GM18511 (cell line): ENCODE data around the gene EXOSC7.
A peak's percentile ranks its signal among the peaks of the same experiment; 100 is the strongest.

Experiments used
- ATAC-seq: cut with Tn5 transposase; IDR thresholded peaks from one replicate; pipeline ENCODE4 v1.9.1; 2021; ENCODE audit warnings: mild to moderate bottlenecking, moderate library complexity; ENCODE audit not compliant: unreplicated experiment

EXOSC7 gene

GRCh38 chr3:45021524-45022297, 45.7 kb downstream of the EXOSC7 start:
- ATAC-seq, result no peak

GRCh38 chr3:45023675-45024074, 47.6 kb downstream of the EXOSC7 start:
- ATAC-seq, result no peak

DNA sequence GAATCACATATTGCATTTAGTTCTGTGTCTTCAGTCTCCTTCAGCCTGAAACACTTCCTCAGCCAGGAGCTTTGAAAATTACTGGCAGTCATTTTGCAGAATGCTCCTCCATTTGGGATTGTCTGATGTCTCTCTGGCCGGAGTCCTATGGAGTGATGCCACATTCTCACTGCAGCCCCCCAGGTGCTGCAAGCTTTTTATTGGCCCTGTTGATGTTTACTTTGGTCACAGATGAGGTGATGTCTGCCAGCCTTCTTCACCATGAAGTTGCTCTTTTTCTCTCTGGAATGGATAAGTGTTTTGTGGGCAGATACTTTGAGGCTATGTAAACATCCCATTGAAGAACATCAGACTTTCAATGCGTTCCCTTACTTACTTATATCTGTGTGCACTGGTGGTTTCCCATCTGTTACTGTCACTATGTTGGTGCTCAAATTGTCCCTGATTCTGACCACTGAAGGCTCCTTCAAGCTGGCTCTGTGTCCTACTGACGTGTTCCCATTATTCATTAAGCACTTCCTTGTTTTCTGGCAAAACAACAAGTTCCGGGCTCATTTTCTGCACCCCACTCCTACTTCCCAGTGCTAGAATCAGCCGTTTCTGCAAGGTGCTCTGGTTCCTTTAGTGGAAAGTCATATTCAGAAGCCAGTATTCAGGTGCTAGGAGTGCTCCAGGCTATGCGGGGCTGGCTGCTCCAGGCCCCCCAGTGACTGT, 48.7 kb downstream of the EXOSC7 start:
- ATAC-seq, result no peak

GRCh38 chr3:45026038-45026437, 50.0 kb downstream of the EXOSC7 start, which contains the start of gene CLEC3B:
Gene CLEC3B (plus strand): TSS chr3:45026303. CDS start chr3:45026363, 60 bp downstream.
- ATAC-seq, result no peak

DNA sequence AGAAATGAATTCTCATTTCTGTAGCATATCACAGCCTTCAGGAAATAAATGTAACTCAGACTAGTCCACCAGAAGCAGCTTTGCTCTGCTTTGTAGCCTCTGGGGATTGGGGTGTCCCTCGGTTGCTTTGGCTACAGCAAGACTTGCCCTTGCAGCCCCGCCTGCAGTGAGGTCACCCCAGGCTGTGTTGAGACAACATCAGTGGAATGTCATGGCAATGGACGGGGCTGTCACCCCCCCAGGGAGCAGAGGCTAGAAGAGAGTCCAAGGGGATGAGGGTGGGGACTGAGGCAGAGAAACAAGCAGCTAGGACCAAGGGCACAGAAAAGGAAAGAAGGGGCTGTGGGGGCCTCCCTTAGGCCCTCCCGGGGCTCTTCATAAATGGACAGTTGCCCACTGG, 50.9 kb downstream of the EXOSC7 start:
- no peak for ATAC-seq

DNA sequence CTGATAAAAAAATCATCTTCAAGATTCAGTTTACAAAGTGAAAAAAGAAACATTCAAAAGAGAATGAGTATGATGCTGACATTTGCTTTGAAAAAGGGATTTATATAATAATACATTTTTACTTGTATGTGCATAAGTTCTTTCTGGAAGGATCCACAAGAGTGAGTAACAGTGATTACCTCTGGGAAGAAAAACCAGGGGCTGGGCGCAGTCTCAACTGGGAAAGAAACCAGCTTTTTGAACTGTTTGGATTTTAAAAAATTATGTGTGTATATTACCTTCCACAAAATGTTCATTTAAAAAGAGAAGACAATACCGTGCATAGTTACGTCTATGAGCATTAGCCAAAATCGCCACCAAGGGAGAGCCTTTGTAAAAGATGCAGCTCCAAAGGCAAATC, 51.4 kb downstream of the EXOSC7 start:
- ATAC-seq, result no peak

GRCh38 chr3:45029216-45029615, 53.2 kb downstream of the EXOSC7 start:
- no peak for ATAC-seq

GRCh38 chr3:45029661-45030060, 53.6 kb downstream of the EXOSC7 start:
- ATAC-seq, result no peak

- ATAC-seq, result no peak
Measured at GRCh38 chr3:45031531-45031930, 55.5 kb downstream of the EXOSC7 start.

DNA sequence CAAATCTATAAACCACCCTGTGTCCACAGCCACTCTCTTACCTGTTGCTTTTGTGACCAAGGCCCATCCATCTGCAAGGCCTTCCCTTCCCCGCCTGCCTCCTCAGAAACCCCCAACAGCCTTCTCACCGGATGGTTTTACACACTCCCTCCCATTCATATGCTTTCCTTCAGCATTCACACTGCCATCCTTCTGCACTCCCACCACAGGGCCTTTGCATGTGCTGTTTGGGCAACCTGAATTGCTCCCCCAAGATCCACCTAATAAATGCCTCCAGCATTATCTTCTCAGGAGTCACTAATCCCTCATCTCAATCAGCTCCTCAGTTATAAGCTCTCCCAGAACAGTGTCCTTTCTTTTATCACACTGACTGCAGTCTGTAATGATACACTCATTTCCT, 56.1 kb downstream of the EXOSC7 start:
- ATAC-seq, result no peak

GRCh38 chr3:45033791-45034190, 57.7 kb downstream of the EXOSC7 start:
- no peak for ATAC-seq

DNA sequence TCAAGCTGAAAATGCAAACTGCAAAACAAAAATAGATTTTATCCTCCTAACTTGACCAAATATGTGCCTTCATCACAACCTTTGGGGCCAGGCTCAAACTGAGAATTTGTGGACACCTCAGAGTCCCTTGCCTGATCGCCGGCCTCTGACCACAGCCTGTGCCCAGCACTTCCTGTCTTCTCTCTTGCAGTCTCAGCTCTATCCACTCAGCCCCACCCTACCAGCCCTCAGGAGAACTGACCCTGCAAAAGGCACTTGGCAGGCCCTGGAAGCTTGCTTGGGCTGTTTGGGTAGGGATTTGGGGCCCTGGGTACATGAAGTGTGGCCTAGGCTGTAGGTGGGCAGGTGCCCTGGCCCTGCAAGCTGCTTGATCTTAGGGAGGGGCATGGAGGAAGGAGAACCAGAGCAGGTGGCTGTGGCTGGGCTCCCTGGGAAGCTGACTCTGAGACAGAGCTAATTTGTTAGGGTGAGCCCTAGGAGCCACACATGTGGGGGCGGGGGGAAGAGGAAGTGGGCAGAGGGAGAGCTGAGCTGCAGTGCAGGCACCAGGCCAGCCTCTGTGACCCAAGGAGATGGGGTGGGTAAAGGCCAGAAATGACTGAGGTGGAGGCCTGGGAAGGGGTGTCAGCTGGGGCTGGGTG, 58.7 kb downstream of the EXOSC7 start:
- ATAC-seq, result peak; percentile 64

DNA sequence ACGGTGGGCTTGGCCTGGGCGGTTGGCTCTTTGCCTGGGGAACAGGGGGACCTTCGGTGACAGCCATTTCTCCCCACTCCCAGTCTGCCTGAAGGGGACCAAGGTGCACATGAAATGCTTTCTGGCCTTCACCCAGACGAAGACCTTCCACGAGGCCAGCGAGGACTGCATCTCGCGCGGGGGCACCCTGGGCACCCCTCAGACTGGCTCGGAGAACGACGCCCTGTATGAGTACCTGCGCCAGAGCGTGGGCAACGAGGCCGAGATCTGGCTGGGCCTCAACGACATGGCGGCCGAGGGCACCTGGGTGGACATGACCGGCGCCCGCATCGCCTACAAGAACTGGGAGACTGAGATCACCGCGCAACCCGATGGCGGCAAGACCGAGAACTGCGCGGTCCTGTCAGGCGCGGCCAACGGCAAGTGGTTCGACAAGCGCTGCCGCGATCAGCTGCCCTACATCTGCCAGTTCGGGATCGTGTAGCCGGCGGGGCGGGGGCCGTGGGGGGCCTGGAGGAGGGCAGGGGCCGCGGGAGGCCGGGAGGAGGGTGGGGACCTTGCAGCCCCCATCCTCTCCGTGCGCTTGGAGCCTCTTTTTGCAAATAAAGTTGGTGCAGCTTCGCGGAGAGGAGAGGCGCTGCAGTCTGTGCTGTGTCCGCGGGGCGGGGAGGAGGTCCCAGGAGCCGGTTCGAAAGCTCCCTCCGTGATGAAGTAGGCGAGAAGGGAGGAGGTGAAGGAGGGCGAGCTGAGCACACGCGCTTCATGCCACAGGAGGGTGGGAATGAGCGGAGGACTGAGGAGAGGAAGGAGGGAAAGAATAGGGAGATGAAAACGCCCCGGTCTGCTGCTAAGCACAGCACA, 59.6 kb downstream of the EXOSC7 start:
- no peak for ATAC-seq

DNA sequence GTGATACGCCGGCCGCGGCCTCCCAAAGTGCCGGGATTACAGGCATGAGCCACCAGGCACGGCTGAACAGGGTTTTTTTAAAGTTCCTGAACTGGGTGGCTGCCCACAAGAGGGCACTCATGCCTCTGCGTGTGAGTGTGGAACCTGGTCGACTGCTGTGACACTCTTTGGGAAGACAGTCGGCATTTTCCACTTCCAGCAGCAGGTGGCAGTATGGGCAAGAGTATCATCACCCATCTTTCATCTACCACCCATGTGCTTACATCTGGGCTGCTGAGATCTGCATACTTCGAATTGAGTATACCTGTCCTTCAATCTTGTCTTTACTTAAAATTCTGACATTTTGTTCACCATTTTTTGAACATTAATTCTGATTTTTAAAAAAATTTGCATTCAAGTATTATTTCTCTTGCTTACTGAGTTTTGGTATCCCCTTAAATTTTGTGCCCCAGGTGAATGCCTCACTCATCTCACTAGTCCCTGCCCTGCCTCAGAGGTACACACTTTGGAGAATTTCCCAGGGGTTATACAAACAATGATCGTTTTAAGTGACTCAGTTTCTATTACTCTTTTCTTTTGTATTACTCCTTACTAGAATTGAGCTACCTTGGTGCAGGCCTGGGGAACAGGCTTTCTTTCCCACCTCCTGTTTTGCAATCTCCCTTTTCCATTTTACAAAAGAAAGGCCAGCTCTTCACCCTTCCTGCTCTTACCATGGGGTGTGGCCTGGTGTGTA, 61.8 kb downstream of the EXOSC7 start:
- ATAC-seq, result peak; percentile 63

- peak; percentile 39 for ATAC-seq
Measured at GRCh38 chr3:45041666-45042065, 65.6 kb downstream of the EXOSC7 start.

- no peak for ATAC-seq
Measured at GRCh38 chr3:45042162-45042561, 66.1 kb downstream of the EXOSC7 start.

DNA sequence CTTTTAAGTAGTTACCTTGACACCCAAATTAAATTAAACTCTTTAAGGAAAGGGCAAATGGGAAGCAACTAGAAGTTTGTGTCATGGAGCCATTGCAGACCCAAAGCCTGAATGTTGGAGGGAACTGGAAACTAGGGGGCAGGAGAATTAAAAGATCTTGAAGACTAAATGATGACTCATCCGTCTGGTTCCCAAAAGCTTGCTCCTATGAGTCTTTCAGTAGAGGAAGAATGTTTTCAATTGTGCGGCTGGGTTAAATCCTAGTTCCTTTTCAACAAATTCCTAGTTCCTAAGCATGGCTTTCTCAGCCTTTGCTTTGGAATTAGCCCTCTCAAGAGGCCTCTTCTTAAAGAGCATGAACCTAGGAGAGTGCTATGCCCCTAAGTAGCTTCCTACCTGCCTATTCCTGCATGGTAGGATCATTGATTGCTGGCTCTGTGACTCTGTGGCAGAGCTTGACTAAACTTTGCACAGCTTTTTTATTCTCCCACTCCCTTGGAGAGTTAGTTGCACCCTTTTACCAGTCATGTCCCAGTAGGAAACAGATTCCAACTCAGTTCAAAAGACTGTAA, 67.8 kb downstream of the EXOSC7 start:
- no peak for ATAC-seq

DNA sequence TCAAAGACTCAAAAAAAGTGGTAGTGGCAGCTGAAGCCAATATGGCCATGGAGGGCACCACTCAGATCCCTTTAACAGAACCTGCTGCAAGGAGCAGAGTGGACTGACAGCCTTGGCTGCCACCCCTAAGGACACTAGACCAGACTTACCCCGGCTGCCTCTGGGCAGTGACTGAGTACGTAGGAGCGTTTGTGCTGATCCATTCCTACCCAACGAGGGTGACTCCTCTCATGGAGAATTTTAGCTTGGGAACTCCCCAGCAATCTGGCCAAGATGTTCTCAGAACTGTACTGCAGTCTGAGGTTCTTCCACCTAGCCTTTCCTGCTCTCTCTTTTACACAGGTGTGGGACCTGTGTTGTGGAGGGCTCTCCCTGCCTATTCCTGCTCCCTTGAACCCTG, 72.2 kb downstream of the EXOSC7 start:
- ATAC-seq, result no peak

DNA sequence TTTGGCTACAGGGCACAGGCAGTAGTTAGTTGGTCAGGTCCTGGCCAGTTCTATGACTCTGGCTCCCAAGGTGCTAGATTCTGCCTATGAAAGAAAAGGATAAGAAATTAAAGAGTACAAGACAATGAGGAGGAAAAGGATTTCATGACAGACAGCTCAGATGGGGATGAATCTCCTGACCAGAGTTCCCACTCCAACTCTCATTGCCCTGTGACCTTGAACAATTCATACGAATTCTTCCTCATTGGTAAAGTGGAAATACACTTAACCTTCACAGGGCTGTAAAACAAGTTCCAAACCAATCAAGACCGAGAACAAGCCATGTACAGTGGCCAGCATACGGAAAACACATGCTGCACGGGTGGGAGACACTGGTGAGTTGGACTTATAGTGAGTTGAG, 73.8 kb downstream of the EXOSC7 start:
- ATAC-seq, result no peak

DNA sequence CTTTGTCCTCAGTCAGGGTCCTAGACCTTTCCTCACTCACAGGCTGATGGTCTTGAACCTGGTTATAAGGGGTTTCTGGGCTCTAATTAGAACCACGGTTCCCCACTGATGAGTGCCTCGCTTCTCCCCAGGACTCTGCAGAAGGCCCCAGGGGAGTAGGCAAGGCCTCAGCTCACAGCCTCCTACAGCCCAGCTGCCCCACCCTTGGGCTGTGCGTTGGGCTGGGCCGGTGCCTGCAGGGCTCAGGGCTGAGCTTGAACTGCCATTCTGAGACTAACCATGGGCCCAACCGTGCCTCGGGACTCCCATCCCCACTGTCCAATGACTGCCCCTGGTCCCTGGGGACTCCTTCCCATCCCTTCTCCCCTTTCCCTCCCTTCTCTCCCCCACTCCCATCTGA, 75.6 kb downstream of the EXOSC7 start:
- ATAC-seq, result no peak
